CD4-positive, alpha-beta T cell treated with Interleukin-4 for 1 hour (primary cell): ENCODE data around the gene NOL7.

Experiments
- DNase-seq, 2 donors: peaks; one replicate each; pipeline ENCODE4 v3.0.0-alpha.2; 2020 to 2022

Gene NOL7

DNA sequence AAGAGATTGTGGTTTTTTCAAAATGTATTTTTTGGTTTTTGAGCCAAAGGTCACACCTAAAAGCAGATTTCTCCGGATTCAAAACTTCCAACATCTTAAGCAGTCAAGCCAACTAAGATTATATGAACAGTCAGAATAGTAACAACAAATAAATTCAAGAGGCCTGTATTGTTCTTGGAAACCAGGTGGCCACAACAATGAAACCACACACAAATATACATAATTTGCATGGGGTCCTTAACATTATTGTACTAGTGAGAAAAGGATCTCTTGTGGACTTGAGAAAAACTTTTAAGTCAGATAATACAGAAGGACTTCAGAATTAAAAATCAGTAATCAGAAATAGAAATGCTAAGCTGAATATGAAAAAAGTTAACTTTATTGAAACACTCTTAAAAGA is 40.6 kb downstream of the NOL7 start:
- DNase-seq: no peak

DNA sequence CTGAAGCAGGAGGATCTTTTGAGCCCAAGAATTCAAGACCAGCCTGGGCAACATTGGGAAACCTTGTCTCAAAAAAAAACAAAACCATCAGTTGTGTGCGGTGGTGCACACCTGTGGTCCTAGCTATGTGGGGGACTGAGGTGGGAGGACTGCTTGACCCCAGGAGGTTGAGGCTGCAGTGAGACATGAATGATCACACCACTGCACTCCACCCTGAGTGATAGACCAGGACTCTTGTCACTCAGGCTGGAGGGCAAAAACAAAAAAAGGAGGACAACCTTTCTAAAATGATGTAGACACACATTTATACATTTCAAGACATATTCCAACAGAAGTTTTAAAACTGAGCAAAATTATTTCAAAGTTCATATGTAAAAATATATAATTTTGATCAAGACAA is 45.1 kb downstream of the NOL7 start:
- no peak for DNase-seq

DNA sequence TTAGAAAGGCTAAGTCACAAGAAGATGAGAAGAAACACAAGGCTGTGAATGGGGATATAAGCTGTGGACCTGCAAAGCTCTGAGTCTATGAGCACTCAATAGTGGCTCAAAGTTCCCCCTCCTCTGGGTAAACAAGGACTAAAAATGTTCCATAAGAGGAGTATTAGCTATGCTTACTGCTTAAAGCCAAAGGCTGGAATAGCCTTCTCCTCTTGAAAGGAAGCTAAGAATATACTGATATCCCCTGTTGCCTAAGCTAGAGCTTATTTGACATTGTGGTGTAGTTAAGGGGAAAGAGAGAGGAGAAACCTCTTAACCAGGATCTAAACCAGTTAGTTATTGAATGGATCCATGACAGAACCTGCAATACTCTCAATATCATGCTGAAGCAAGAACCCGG is 45.8 kb downstream of the NOL7 start:
- no peak for DNase-seq

DNA sequence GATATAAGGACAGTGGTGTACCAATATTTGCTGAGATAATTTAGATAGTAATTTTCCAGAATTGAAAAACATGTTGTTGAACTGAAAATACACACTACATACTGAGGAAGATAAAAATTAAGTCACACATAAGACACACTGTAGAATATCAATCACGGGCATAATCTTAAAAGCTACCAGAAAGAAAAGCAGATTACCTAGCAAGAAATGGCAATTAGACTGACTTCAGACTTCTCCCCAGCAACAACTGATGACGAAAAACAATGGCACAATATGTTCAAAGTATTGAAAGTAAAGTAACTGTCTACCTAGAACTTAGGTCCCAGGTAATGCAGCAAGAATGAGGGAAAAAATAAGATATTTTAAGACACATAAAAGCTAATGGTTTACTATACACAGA is 46.5 kb downstream of the NOL7 start:
- DNase-seq: no peak

DNA sequence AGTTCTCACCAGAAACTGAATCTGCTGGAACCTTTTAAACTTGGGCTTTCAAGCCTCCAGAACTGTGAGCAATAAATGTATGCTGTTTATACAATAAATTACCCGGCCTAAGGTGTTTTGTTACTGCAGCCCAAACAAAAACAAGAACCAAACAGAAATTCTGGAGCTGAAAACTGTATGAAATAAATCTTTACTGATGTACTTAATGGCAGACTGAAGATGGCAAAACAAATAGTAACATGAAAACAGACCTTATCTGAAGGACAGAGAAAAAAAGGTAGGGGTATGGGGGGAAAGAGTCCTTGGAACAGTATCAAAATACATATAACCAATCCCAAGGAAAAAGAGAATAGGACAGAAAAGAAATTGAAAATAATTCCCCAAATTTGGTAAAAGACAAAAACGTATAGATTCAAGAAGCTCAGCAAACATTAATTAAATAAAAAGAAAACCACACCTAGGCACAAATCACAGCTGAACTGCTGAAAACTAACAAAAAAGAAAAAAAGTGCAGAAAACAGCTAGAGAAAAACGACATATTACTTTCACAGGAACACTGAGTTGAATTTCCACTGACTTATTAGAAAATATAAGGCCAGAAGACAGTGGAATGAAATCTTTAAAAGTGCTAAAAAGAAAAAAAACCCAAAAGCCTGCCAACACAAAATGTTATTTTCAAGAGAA is 47.7 kb downstream of the NOL7 start:
- no peak for DNase-seq

DNA sequence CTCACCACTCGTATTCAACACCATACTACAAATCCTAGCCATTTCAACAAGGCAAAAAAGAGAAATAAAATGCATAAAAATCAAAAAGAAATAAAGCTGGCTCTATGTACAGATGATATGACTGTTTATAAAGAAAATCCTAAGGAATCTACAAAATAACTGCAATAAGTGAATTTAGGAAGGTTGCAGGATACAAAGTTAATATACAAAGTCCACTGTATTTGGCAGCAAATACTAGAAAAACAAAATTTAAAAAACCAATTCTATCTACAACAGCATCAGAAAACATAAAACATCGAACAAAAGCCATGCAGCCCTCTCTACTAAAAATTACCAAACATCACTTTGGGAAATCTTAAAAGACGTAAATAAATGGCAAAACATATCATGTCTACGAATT is 48.9 kb downstream of the NOL7 start:
- DNase-seq: no peak

DNA sequence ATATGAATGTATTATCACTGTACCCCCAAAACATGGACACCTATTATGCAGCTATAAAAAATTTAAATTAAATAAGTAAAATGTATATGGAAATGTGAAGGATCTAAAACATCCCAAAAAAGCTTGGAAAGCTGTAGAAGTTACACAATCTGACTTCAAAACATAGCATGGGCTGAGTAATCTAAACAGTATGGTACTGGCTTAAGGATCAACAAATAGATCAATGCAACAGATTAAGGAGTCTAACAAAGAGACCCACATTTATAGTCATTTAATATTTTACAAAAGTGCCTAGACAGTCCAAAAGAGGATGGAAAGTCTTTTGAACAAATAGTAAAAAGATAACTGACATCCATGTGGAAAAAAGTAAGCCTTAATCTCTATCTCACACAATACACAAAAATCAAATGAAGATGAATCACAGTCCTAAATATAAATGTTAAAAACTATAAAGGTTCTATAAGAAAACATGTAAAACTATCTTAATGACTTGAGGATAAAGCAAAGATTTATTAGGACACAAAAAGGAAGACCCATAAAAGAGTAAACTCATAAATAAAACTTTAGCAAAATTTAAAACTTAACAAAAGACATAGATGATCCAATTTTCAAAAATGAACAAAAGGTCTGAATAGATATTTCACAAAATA is 49.7 kb downstream of the NOL7 start:
- DNase-seq: no peak

DNA sequence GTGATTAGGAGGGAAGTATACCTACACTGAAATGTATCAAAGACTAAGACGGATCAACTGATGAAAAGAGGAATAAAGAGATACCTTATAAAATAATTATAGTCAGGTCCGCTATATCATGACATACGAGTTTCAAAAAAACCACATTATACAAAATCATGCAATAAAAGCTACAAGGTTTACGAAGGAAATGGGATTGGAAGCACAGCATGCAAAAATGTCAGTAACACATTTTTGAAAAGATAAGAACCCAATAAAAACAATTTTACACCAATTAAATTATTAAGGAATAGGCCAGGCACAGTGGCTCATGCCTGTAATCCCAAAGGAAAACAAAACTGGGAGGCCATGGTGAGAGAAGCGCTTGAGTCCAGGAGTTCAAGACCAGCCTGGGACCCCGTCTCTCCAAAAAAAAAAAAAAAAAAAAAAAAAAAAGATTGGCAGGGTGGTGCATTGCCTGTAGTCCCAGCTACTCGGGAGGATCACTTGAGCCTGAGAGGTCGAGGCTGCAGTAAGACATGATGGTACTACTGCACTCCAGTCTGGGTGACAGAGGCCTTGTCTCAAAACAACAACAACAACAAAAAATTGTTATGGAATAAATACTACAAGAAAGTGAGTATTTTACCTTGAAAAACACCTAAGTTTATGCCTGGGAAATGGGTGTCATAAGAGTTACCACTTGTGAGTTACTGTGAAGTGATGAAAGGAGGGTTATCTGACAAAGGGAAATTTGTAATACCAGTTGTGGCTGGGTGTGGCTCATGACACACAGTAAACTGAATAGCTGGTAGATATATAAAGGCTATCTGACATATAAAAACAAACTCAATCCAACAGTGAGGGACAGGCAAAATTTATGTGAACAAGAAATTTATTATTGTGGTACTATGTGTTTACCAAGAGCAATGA is 51.3 kb downstream of the NOL7 start:
- peak; percentile 31 to 49 for DNase-seq

DNA sequence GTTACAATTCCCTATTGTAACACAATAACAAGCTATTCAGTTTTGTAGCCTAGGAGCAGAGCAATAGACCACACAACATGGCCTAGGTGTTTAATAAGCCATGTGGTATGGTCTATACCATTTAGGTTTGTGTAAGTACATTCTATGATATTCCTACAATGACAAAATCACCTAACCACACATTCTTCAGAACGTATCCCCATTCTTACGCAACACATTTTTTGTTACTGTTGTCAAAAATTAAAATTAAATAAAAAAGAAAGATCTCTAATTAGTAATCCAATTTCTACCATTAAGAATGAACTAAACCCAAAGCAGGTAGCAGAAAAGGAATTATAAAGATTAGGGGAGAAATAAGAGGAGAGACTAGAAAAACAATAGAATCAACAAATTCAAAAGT is 52.5 kb downstream of the NOL7 start:
- DNase-seq: no peak

DNA sequence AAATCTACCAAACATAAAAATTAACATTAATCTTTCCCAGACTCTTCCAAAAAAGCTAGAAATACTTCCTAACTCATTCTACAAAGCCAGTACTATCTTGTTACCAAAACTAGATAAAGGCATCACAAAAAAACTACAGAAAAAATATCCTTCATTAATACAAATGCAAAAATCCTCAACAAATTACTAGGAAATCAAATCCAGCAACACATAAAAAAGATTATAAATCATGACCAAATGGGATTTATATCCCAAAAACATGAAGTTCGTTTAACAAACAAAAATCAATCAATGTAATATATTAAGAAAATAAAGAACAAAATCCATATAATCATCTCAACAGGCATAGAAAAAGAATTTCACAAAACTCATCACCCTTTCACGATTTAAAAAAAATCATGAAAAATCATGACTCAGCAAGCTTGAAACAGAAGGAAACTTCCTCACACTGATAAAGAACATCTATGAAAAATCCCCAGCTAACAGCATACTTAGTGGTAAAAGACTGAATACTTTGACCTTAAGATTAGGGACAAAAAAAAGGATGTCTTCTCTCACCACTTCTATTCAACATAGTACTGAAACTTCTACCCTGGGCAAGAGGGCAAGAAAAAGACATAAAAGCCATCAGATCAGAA is 53.3 kb downstream of the NOL7 start:
- DNase-seq: peak in 1 of 2 donors; percentile 44

DNA sequence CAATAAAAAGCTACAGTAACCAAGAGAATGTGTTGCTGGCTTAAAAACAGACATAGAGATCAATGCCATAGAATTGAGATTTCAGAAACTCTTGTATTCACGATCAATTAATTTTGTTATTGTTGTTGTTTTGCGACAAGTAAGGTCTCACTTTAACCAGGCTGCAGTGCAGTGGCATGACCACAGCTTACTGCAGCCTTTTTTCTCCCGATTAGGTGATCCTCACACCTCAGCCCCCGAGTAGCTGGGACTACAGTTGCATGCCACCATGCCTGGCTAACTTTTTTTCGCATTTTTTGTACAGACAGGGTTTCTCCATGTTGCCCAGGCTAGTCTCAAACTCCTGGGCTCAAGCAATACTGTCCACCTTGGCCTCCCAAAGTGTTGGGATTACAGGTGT is 54.3 kb downstream of the NOL7 start:
- no peak for DNase-seq
